Dendritic cell treated with granulocyte-macrophage colony-stimulating factor and Interleukin-4, amounts not matched to agents 40 ng/mL and 50 ng/mL, for 4 days (primary cell): ENCODE results near the gene SSUH2.

Experiments
- H3K27ac Mint-ChIP-seq: one replicate; pipeline ENCODE4 v1.8.0; 2022; ENCODE audit warnings: mild to moderate bottlenecking, mixed read lengths
- H3K27me3 Mint-ChIP-seq: one replicate; pipeline ENCODE4 v1.8.0; 2022; ENCODE audit warnings: mild to moderate bottlenecking, mixed read lengths
- H3K36me3 Mint-ChIP-seq: one replicate; pipeline ENCODE4 v1.8.0; 2022; ENCODE audit warnings: low read depth, mixed read lengths
- H3K4me1 Mint-ChIP-seq: one replicate; pipeline ENCODE4 v1.8.0; 2022; ENCODE audit warnings: low read depth, mixed read lengths
- H3K4me3 Mint-ChIP-seq: one replicate; pipeline ENCODE4 v1.8.0; 2022; ENCODE audit warnings: mild to moderate bottlenecking, moderate library complexity, mixed read lengths
- H3K9me3 Mint-ChIP-seq: one replicate; pipeline ENCODE4 v1.8.0; 2022; ENCODE audit warnings: mixed read lengths
- intact Hi-C: fragments of 100-400 bp; cut with micrococcal nuclease; formaldehyde crosslinking; loops from one replicate; pipeline ENCODE4 v1.15.0; 2022

SSUH2 gene

GRCh38 chr3:8652324-8652987 is 7.9 kb upstream of the SSUH2 start:
- Mint-ChIP-seq H3K9me3 (no peaks in the 10 kb centered on the region), H3K27me3 (peaks cover 12% of the 10 kb centered on the region), H3K4me1 (peaks cover 11% of the 10 kb centered on the region), H3K36me3 (no peaks in the 10 kb centered on the region), H3K27ac (no peak overlapping the region), H3K4me3 (no peak overlapping the region)
- intact Hi-C loops: no loop called here

- intact Hi-C loops: no loop called here
- no peaks in the 10 kb centered on the region for H3K9me3 Mint-ChIP-seq
- peaks cover 9% of the 10 kb centered on the region for H3K27me3 Mint-ChIP-seq
- no peaks in the 10 kb centered on the region for H3K36me3 Mint-ChIP-seq
- no peak overlapping the region for H3K27ac Mint-ChIP-seq
- peaks cover 11% of the 10 kb centered on the region for H3K4me1 Mint-ChIP-seq
- no peak overlapping the region for H3K4me3 Mint-ChIP-seq
Observed at GRCh38 chr3:8651418-8652323, 7.1 kb upstream of the SSUH2 start.

- no peaks in the 10 kb centered on the region for H3K9me3 Mint-ChIP-seq
- no peak overlapping the region for H3K4me3 Mint-ChIP-seq
- no peaks in the 10 kb centered on the region for H3K36me3 Mint-ChIP-seq
- H3K27ac Mint-ChIP-seq: no peak overlapping the region
- intact Hi-C loops: no loop called here
- peaks cover 9% of the 10 kb centered on the region for H3K27me3 Mint-ChIP-seq
- peaks cover 11% of the 10 kb centered on the region for H3K4me1 Mint-ChIP-seq
Observed at GRCh38 chr3:8650583-8651416, 6.2 kb upstream of the SSUH2 start.

DNA sequence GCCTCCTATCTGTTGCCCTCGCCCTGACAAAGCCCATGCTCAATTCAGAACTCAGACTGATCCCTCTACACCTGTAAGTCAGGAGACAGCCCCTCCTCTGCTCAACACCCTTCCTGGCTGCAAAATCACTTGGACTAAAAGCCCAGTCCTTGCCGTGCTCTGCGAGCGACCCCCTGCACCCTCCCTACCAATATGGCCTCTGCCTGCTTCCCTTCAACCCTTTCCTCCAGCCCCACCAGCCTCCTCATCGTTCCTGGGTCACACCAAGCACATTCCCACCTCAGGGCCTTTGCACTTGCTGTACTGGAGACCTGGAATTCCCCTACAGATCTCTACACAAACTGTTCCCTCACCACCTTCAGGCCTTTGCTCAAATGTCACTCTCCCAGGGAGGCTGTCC is 5.2 kb upstream of the SSUH2 start:
- Mint-ChIP-seq H3K4me3 (no peak overlapping the region), H3K9me3 (no peaks in the 10 kb centered on the region)
- intact Hi-C loops: no loop called here

GRCh38 chr3:8648909-8649741 is 4.5 kb upstream of the SSUH2 start:
- no peak overlapping the region for H3K4me3 Mint-ChIP-seq
- peaks cover 10% of the 10 kb centered on the region for H3K27me3 Mint-ChIP-seq
- no peaks in the 10 kb centered on the region for H3K9me3 Mint-ChIP-seq
- intact Hi-C loops: no loop called here
- peaks cover 11% of the 10 kb centered on the region for H3K4me1 Mint-ChIP-seq
- no peak overlapping the region for H3K27ac Mint-ChIP-seq
- H3K36me3 Mint-ChIP-seq: no peaks in the 10 kb centered on the region

More for the DNA sequence above, 5.2 kb upstream of the SSUH2 start:
- peaks cover 11% of the 10 kb centered on the region for H3K4me1 Mint-ChIP-seq
- H3K27ac Mint-ChIP-seq: no peak overlapping the region
- H3K36me3 Mint-ChIP-seq: no peaks in the 10 kb centered on the region
- H3K27me3 Mint-ChIP-seq: peaks cover 9% of the 10 kb centered on the region

GRCh38 chr3:8647137-8647985 is 2.8 kb upstream of the SSUH2 start:
- no peaks in the 10 kb centered on the region for H3K9me3 Mint-ChIP-seq
- H3K36me3 Mint-ChIP-seq: no peaks in the 10 kb centered on the region
- peaks cover 8% of the 10 kb centered on the region for H3K27me3 Mint-ChIP-seq
- no peak overlapping the region for H3K27ac Mint-ChIP-seq
- no peak overlapping the region for H3K4me3 Mint-ChIP-seq
- peaks cover 11% of the 10 kb centered on the region for H3K4me1 Mint-ChIP-seq
- intact Hi-C loops: no loop called here

DNA sequence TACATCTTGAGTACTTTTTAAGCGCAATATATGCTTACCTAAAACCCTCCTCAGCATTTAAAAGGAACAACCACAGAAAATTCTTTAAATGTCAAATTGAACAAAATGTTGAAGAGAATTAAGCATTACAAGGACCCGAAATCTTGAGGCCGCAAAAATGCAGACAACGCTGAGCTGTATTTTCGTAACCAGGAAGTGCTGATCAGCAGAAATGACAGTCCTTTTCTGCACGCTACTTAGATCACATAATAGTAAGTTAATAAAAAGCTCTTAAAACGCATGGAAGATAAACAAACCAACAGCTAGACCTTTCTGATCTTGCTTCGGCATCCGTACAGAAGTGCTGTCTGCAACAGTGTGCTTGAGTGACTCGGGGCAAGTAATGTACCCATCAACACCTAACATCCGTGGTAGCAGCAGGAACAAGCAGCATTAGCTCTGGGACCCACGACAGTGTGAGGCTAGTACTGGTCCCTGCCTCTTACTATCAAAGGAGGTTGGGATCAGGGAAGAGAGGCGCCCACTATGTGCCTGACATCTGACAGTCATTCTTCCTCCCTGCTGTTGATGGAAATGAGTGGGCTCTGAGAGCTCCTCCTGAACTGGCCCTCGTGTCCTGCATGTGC is 1.8 kb upstream of the SSUH2 start:
- H3K36me3 Mint-ChIP-seq: no peaks in the 10 kb centered on the region
- H3K27ac Mint-ChIP-seq: no peak overlapping the region
- H3K9me3 Mint-ChIP-seq: no peaks in the 10 kb centered on the region
- intact Hi-C loops: no loop called here
- peaks cover 3% of the 10 kb centered on the region for H3K27me3 Mint-ChIP-seq
- H3K4me3 Mint-ChIP-seq: no peak overlapping the region
- peaks cover 11% of the 10 kb centered on the region for H3K4me1 Mint-ChIP-seq

DNA sequence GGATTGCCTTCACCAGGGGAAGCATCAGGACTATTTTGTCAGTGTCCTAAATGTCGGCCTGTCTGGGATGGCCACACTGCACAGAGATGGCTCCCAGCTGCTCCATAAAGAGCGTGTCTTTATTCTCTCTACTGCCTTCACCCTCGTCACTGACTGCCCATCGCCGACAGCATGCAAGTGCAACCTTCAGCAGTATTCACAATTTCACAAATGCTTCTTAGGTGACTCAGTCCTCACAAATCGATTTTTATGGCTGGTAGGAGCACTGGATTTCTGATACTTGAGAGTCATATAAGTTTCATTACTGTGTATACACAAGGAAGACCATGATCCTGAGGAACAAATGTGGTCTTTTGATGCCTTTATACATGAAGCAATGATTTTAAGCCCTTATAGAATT is 1.1 kb upstream of the SSUH2 start:
- no peaks in the 10 kb centered on the region for H3K36me3 Mint-ChIP-seq
- no peak overlapping the region for H3K4me3 Mint-ChIP-seq
- no peaks in the 10 kb centered on the region for H3K9me3 Mint-ChIP-seq
- H3K4me1 Mint-ChIP-seq: peaks cover 11% of the 10 kb centered on the region
- peaks cover 5% of the 10 kb centered on the region for H3K27me3 Mint-ChIP-seq
- H3K27ac Mint-ChIP-seq: no peak overlapping the region
- intact Hi-C loops: no loop called here

DNA sequence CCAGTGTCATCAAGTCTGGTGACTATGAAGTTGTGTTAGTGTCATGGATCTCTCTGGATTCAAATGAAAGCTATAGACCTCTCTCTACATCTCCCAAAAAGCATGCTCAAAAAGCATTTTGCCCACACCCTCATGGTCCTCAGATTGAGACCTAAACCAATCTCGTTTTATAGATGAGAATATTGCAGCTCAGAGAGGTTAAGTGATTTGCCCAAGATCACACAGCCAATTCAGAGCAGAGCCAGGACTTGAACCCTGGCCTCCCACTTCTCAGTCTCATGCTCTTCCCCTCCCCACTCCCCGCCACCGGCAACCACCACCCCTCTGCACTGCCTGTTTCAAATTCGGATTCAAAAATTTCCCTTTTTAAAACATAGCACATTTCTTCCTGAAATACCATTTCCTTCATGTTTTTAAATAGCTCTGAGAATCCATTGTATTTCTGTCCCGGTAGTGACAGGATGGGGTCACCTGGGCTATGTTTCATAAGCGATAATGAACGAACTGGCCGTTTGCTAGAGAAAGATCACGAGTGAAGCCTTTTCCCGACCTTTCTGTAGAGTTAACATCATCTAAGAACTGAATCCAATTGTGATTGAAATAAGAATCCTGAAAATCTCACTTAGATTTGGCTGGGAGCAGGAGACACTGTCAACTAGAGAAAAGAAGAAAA is 769 bp downstream of the SSUH2 start:
- no peak overlapping the region for H3K27ac Mint-ChIP-seq
- H3K4me3 Mint-ChIP-seq: no peak overlapping the region
- H3K36me3 Mint-ChIP-seq: no peaks in the 10 kb centered on the region
- intact Hi-C loops: no loop called here
- H3K9me3 Mint-ChIP-seq: no peaks in the 10 kb centered on the region
- peaks cover 4% of the 10 kb centered on the region for H3K4me1 Mint-ChIP-seq
- peaks cover 6% of the 10 kb centered on the region for H3K27me3 Mint-ChIP-seq

DNA sequence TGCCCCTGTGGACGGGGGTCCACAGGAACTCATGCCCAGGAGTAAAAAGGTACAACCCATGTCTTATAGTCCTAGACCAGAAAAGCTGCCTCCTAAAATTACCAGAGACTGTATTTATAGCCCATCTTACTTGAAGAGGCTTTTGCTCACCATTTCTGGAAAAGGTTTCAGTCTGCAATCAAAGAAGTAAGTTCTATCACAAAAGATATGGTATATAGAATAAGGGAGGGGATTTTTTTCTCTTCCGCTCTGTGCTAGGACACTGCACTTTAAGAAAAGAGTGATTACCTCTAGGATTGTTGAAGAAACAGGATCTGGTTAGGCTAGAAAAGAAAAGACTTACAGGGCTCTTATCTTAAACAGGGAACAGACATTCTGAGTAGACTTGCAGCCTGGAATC is 2.6 kb downstream of the SSUH2 start:
- no peak overlapping the region for H3K27ac Mint-ChIP-seq
- no peaks in the 10 kb centered on the region for H3K4me1 Mint-ChIP-seq
- H3K4me3 Mint-ChIP-seq: no peak overlapping the region
- no peaks in the 10 kb centered on the region for H3K9me3 Mint-ChIP-seq
- no peaks in the 10 kb centered on the region for H3K36me3 Mint-ChIP-seq
- peaks cover 6% of the 10 kb centered on the region for H3K27me3 Mint-ChIP-seq
- intact Hi-C loops: no loop called here

- Mint-ChIP-seq H3K4me1 (no peaks in the 10 kb centered on the region), H3K27me3 (peaks cover 7% of the 10 kb centered on the region)
Observed at GRCh38 chr3:8641472-8641871, 3.1 kb downstream of the SSUH2 start.

DNA sequence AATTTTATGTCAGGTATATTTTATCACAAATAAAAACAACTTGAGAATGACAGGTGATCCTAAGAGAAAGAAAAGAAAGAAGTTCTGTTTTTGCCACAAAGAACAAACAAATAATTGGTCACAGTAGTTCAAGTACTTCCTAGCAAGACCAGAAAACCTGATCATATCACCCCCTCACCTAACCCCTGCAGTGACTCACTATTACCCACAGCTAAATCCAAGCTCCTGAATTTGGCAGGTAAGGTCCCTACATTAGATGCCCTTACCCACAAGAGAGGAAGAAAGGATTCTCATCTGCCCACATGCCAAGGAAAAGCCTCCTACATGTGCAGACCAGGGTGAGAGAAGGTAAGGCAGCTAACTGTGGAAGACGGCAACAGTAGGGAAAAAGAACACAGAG is 4.4 kb downstream of the SSUH2 start:
- intact Hi-C loops: no loop called here

More at GRCh38 chr3:8641472-8641871, 3.1 kb downstream of the SSUH2 start:
- Mint-ChIP-seq H3K27ac (no peak overlapping the region), H3K9me3 (no peaks in the 10 kb centered on the region), H3K36me3 (no peaks in the 10 kb centered on the region), H3K4me3 (no peak overlapping the region)
- intact Hi-C loops: no loop called here

More for the DNA sequence above, 4.4 kb downstream of the SSUH2 start:
- Mint-ChIP-seq H3K4me3 (no peak overlapping the region), H3K36me3 (no peaks in the 10 kb centered on the region), H3K4me1 (no peaks in the 10 kb centered on the region), H3K27me3 (peaks cover 8% of the 10 kb centered on the region), H3K9me3 (no peaks in the 10 kb centered on the region), H3K27ac (no peak overlapping the region)
